Stimulated activated CD8-positive, alpha-beta memory T cell treated with anti-CD3 and anti-CD28 coated beads, Interleukin-12 subunit alpha, Interleukin-12 subunit beta, amount 100 ng/mL, for 4 hours (primary cell): ENCODE measurements around the gene ENPP7.

Experiments
- DNase-seq: peaks from one replicate; pipeline ENCODE4 v3.0.0-alpha.2; 2020; ENCODE audit warnings: low read depth

Gene ENPP7

GRCh38 chr17:79777894-79778503, 47.3 kb downstream of the ENPP7 start, which contains the start of gene CBX2:
Gene CBX2, plus strand, starts transcription at chr17:79778148. Its CDS starts 88 bp downstream, at chr17:79778236.
- peak; percentile 70 for DNase-seq

GRCh38 chr17:79778504-79779083, 47.9 kb downstream of the ENPP7 start:
- DNase-seq = no peak

GRCh38 chr17:79779084-79779529, 48.4 kb downstream of the ENPP7 start:
- DNase-seq = no peak

GRCh38 chr17:79779661-79780365, 49.1 kb downstream of the ENPP7 start:
- DNase-seq = no peak

- DNase-seq = no peak
Measured at GRCh38 chr17:79781012-79781650, 50.4 kb downstream of the ENPP7 start.

GRCh38 chr17:79781736-79782575, 51.2 kb downstream of the ENPP7 start:
- DNase-seq = no peak

- DNase-seq = no peak
Measured at GRCh38 chr17:79783891-79784290, 53.1 kb downstream of the ENPP7 start.

- no peak for DNase-seq
Measured at GRCh38 chr17:79784353-79785016, 53.7 kb downstream of the ENPP7 start.

GRCh38 chr17:79785017-79785899, 54.5 kb downstream of the ENPP7 start:
- no peak for DNase-seq

- no peak for DNase-seq
Measured at GRCh38 chr17:79785900-79786810, 55.4 kb downstream of the ENPP7 start.

GRCh38 chr17:79786930-79787643, 56.3 kb downstream of the ENPP7 start:
- no peak for DNase-seq

GRCh38 chr17:79788455-79788854, 57.7 kb downstream of the ENPP7 start:
- DNase-seq = no peak

- DNase-seq = no peak
Measured at GRCh38 chr17:79788989-79789942, 58.5 kb downstream of the ENPP7 start.

GRCh38 chr17:79789943-79790804, 59.4 kb downstream of the ENPP7 start:
- no peak for DNase-seq

- no peak for DNase-seq
Measured at GRCh38 chr17:79790805-79791734, 60.3 kb downstream of the ENPP7 start.
